ENCODE measurements around the gene DSCAML1. TPM values are rescaled to one million over a fixed set of nuclear protein-coding genes. Genes with fewer than 3 reads are reported as not detected.

Gene DSCAML1
- total and polyA plus RNA-seq, 10 of the 15 experiments (the other 5 are each of a cell fraction or from before 2014, with no cell fraction given) = 0.03 to 0.18 (median 0.06) TPM; not detected in 1

DNA sequence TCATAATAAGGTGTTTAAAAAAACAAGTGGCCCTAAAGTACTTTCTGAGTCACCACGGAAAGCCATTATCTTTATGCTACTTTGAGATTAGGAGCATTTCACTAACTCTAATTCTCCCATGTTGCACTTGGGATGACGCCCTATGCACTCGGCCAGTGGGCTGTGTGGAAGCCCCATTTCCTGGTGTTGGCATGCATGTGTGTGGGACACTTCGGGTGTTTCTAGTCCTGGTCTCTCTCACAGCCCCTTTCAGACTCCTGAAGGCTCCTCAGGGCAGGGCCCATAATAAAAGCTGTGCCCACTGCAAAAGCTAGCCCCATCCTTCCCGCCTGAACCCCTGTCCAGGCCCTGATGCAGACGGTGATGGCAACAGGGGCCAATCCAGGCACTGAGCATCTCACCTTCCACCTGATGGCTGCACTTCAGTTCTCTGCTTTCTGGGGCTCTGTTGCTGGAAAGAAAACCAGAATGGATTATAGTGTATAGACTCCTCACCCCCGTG is 42.4 kb upstream of the DSCAML1 start:
- Histone ChIP-seq H3K36me3 (ENCODE audit: control insufficient read depth in 2 of 2, insufficient read depth in 2 of 2, low read length in 1 of 2) (no peaks in the 10 kb centered on the region), H3K9me3 (replicated peaks; ENCODE audit: control insufficient read depth, insufficient read depth, low read length) (no peaks in the 10 kb centered on the region), H3K4me3 (no peak overlapping the region), H3K4me2 (ENCODE audit: control insufficient read depth, insufficient read depth) (no peak overlapping the region), H4K20me1 (ENCODE audit: control insufficient read depth, insufficient read depth) (no peaks in the 10 kb centered on the region), H2AFZ (ENCODE audit: control insufficient read depth, low read depth, low read length) (no peak overlapping the region), H3K4me1 (ENCODE audit: control insufficient read depth, insufficient read depth, low read length) (no peaks in the 10 kb centered on the region; the same call in 1 of the 2 replicates), H3K27ac (ENCODE audit: control insufficient read depth, insufficient read depth) (no peak overlapping the region), H3K79me2 (ENCODE audit: control insufficient read depth, insufficient read depth, low read length) (no peaks in the 10 kb centered on the region), H3K27me3 (replicated peaks in 1 of 2; ENCODE audit: control insufficient read depth in 2 of 2, insufficient read depth in 2 of 2, low read length in 1 of 2) (peaks cover 0 to 7% of the 10 kb centered on the region in 2 experiments; a peak in 1 of 4 replicates), H3K9ac (ENCODE audit: control insufficient read depth, insufficient read depth, low read length) (no peak overlapping the region)
- ChIA-PET POLR2A (no interaction called here), CTCF (interaction anchor here (1.2 to 2.3 kb wide), 3 partner anchors 20 to 214 kb away, joined by 3 to 12 read pairs (median 7); no protein-coding TSS in a partner anchor), RAD21 (ENCODE audit: unreplicated experiment) (no interaction called here), SMC1A (ENCODE audit: uncharacterized antibody, unreplicated experiment) (interaction anchor here (1.0 to 7.9 kb wide), 3 partner anchors 68 to 214 kb away, joined by 3 to 163 read pairs (median 95); no protein-coding TSS in a partner anchor)
- ATAC-seq (no peak), DNase-seq (ENCODE audit: low read depth, low spot score) (no peak), FAIRE-seq (no peak)
- intact Hi-C loops (cut with micrococcal nuclease; ENCODE audit: unreplicated experiment) = no loop called here
- no TSS peak for BruUV-seq (replicated peaks)
- in situ Hi-C loops (cut with MboI) = no loop called here
- WGBS (ENCODE audit: insufficient coverage, insufficient replicate concordance, low lambda C conversion rate, missing lambda C conversion rate) = 7% methylated on average over 7 of the region's 7 CpGs
- no peak for TF ChIP-seq TCF12 (IDR thresholded peaks at IDR 0.05; ENCODE audit: low read depth, low read length)
- TF ChIP-seq ZNF622 (IDR thresholded peaks at IDR 0.05) = no peak
- no peak for TF ChIP-seq CEBPB (IDR thresholded peaks at IDR 0.05; ENCODE audit: borderline replicate concordance in 1 of 2, low read depth in 2 of 2, low read length in 2 of 2)
- TF ChIP-seq, protein P1, sequence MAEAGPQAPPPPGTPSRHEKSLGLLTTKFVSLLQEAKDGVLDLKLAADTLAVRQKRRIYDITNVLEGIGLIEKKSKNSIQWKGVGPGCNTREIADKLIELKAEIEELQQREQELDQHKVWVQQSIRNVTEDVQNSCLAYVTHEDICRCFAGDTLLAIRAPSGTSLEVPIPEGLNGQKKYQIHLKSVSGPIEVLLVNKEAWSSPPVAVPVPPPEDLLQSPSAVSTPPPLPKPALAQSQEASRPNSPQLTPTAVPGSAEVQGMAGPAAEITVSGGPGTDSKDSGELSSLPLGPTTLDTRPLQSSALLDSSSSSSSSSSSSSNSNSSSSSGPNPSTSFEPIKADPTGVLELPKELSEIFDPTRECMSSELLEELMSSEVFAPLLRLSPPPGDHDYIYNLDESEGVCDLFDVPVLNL (IDR thresholded peaks at IDR 0.05; ENCODE audit: low read depth, low read length) = no peak
- no peak for TF ChIP-seq ZNF384 (IDR thresholded peaks at IDR 0.05; ENCODE audit: borderline replicate concordance, low read depth, low read length)
- no peak for TF ChIP-seq MTA2 (IDR thresholded peaks at IDR 0.05; ENCODE audit: low read depth)
- TF ChIP-seq CHD4 (IDR thresholded peaks at IDR 0.05) = no peak
- TF ChIP-seq, protein P2, sequence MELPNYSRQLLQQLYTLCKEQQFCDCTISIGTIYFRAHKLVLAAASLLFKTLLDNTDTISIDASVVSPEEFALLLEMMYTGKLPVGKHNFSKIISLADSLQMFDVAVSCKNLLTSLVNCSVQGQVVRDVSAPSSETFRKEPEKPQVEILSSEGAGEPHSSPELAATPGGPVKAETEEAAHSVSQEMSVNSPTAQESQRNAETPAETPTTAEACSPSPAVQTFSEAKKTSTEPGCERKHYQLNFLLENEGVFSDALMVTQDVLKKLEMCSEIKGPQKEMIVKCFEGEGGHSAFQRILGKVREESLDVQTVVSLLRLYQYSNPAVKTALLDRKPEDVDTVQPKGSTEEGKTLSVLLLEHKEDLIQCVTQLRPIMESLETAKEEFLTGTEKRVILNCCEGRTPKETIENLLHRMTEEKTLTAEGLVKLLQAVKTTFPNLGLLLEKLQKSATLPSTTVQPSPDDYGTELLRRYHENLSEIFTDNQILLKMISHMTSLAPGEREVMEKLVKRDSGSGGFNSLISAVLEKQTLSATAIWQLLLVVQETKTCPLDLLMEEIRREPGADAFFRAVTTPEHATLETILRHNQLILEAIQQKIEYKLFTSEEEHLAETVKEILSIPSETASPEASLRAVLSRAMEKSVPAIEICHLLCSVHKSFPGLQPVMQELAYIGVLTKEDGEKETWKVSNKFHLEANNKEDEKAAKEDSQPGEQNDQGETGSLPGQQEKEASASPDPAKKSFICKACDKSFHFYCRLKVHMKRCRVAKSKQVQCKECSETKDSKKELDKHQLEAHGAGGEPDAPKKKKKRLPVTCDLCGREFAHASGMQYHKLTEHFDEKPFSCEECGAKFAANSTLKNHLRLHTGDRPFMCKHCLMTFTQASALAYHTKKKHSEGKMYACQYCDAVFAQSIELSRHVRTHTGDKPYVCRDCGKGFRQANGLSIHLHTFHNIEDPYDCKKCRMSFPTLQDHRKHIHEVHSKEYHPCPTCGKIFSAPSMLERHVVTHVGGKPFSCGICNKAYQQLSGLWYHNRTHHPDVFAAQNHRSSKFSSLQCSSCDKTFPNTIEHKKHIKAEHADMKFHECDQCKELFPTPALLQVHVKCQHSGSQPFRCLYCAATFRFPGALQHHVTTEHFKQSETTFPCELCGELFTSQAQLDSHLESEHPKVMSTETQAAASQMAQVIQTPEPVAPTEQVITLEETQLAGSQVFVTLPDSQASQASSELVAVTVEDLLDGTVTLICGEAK (IDR thresholded peaks at IDR 0.05; ENCODE audit: borderline replicate concordance) = no peak
- TF ChIP-seq, protein P3, sequence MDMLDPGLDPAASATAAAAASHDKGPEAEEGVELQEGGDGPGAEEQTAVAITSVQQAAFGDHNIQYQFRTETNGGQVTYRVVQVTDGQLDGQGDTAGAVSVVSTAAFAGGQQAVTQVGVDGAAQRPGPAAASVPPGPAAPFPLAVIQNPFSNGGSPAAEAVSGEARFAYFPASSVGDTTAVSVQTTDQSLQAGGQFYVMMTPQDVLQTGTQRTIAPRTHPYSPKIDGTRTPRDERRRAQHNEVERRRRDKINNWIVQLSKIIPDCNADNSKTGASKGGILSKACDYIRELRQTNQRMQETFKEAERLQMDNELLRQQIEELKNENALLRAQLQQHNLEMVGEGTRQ (IDR thresholded peaks at IDR 0.05; ENCODE audit: borderline replicate concordance, low read depth, low read length) = no peak
- no peak for TF ChIP-seq NR2C1 (IDR thresholded peaks at IDR 0.05)
- no peak for TF ChIP-seq DPF2 (IDR thresholded peaks at IDR 0.05)
- no peak for TF ChIP-seq PAX8 (IDR thresholded peaks at IDR 0.05)
- no peak for TF ChIP-seq ATF3 (IDR thresholded peaks at IDR 0.05; ENCODE audit: borderline replicate concordance, extremely low read depth, low read depth, low read length)
- TF ChIP-seq SMAD5 (IDR thresholded peaks at IDR 0.05; ENCODE audit: low read depth) = no peak
- no peak for TF ChIP-seq CBFB (IDR thresholded peaks at IDR 0.05; ENCODE audit: low read depth)
- TF ChIP-seq, protein P4, sequence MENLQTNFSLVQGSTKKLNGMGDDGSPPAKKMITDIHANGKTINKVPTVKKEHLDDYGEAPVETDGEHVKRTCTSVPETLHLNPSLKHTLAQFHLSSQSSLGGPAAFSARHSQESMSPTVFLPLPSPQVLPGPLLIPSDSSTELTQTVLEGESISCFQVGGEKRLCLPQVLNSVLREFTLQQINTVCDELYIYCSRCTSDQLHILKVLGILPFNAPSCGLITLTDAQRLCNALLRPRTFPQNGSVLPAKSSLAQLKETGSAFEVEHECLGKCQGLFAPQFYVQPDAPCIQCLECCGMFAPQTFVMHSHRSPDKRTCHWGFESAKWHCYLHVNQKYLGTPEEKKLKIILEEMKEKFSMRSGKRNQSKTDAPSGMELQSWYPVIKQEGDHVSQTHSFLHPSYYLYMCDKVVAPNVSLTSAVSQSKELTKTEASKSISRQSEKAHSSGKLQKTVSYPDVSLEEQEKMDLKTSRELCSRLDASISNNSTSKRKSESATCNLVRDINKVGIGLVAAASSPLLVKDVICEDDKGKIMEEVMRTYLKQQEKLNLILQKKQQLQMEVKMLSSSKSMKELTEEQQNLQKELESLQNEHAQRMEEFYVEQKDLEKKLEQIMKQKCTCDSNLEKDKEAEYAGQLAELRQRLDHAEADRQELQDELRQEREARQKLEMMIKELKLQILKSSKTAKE (IDR thresholded peaks at IDR 0.05; ENCODE audit: low read depth, poor library complexity, severe bottlenecking) = no peak

Measured in GM12878 (cell line).